HepG2 (cell line): ENCODE results near the gene RBM25. TPM values are rescaled to one million over a fixed set of nuclear protein-coding genes. Genes with fewer than 3 reads are reported as not detected.
A peak's percentile ranks its signal among the peaks of the same experiment; 100 is the strongest.

Experiments used
- JARID2 ChIP-seq: sonication (generic); formaldehyde crosslinking; IDR thresholded peaks from 2 replicates; pipeline ENCODE4 v1.8.1; 2023; ENCODE audit warnings: missing genetic modification reagents, inconsistent platforms; ENCODE audit not compliant: insufficient replicate concordance
- NR2F6 ChIP-seq, 2 experiments: IDR thresholded peaks; 2 replicates each; pipeline ENCODE4 v1.6.1; 2016; ENCODE audit warnings: antibody characterized with exemption in 1 of 2, mild to moderate bottlenecking in 1 of 2
- POGZ ChIP-seq: sonication (generic); formaldehyde crosslinking; IDR thresholded peaks from 2 replicates; pipeline ENCODE4 v1.4.0; 2020; ENCODE audit warnings: mild to moderate bottlenecking, missing genetic modification reagents
- SALL1 ChIP-seq: sonication (generic); formaldehyde crosslinking; IDR thresholded peaks from 2 replicates; pipeline ENCODE4 v1.8.0; 2022; ENCODE audit warnings: mild to moderate bottlenecking, missing genetic modification reagents
- SIX1 ChIP-seq: sonication (generic); formaldehyde crosslinking; IDR thresholded peaks from 2 replicates; pipeline ENCODE4 v1.4.0; 2020; ENCODE audit warnings: missing genetic modification reagents, borderline replicate concordance
- SP5 ChIP-seq: IDR thresholded peaks from 2 replicates; pipeline ENCODE4 v1.6.1; 2016; ENCODE audit warnings: low read depth, borderline replicate concordance
- ZFX ChIP-seq: sonication (generic); formaldehyde crosslinking; IDR thresholded peaks from 2 replicates; pipeline ENCODE4 v1.4.0; 2020; ENCODE audit warnings: mild to moderate bottlenecking, low read depth, missing genetic modification reagents, moderate library complexity
- ZNF232 ChIP-seq: sonication (generic); formaldehyde crosslinking; IDR thresholded peaks from 2 replicates; pipeline ENCODE4 v1.4.0; 2020; ENCODE audit warnings: missing genetic modification reagents, borderline replicate concordance
- polyA plus RNA-seq, 8 experiments: library from polyadenylated mRNA; depleted of rRNA in 3 of 8; stranded (reverse) in 7 of 8; unstranded in 1 of 8; fragments of >200 nt; fragmentation: Illumina TruSeq in 4 of 8; extraction: Trizol in 4 of 8; gene quantifications; 2 replicates each; pipeline versions ENCODE4 v1.2.1 to v1.2.3, GENCODE V29; 2011 to 2016; ENCODE audit warnings: low read depth in 4 of 8, missing spikeins in 1 of 8, mixed read lengths in 1 of 8; ENCODE audit not compliant: insufficient read depth in 1 of 8
- total RNA-seq, 5 experiments: library from RNA; depleted of rRNA; stranded (reverse); fragments of >200 nt; fragmentation: Illumina TruSeq; extraction: Trizol; gene quantifications; 2 replicates each; pipeline ENCODE4 v1.2.3, GENCODE V29; 2016; ENCODE audit warnings: low read depth in 1 of 5
- TF ChIP-seq, protein P1 (sequence below), 2 experiments: fragments of 450-650 bp in 1 of 2; sonication (generic) in 1 of 2; formaldehyde crosslinking in 1 of 2; IDR thresholded peaks; 2 replicates each; pipeline versions ENCODE4 v1.6.1 to v1.8.0; 2016 to 2022; ENCODE audit warnings: antibody characterized with exemption in 1 of 2, mild to moderate bottlenecking in 1 of 2, missing genetic modification reagents in 1 of 2
- TF ChIP-seq, protein P2 (sequence below): IDR thresholded peaks from 2 replicates; pipeline ENCODE4 v1.6.1; 2016; ENCODE audit warnings: missing compliant biosample characterization, missing genetic modification reagents, borderline replicate concordance
- TF ChIP-seq, protein P3 (sequence below), 2 experiments: sonication (generic) in 1 of 2; formaldehyde crosslinking in 1 of 2; IDR thresholded peaks; 2 replicates each; pipeline versions ENCODE4 v1.6.1 to v1.9.0; 2014 to 2022; ENCODE audit warnings: antibody characterized with exemption in 1 of 2, borderline replicate concordance in 1 of 2, inconsistent platforms in 1 of 2, low read depth in 1 of 2, missing genetic modification reagents in 1 of 2

The RBM25 gene
- total and polyA plus RNA-seq, 2 of the 13 experiments (the other 11 are each of a cell fraction or from before 2014, with no cell fraction given) = 34.1 to 65.9 TPM

DNA sequence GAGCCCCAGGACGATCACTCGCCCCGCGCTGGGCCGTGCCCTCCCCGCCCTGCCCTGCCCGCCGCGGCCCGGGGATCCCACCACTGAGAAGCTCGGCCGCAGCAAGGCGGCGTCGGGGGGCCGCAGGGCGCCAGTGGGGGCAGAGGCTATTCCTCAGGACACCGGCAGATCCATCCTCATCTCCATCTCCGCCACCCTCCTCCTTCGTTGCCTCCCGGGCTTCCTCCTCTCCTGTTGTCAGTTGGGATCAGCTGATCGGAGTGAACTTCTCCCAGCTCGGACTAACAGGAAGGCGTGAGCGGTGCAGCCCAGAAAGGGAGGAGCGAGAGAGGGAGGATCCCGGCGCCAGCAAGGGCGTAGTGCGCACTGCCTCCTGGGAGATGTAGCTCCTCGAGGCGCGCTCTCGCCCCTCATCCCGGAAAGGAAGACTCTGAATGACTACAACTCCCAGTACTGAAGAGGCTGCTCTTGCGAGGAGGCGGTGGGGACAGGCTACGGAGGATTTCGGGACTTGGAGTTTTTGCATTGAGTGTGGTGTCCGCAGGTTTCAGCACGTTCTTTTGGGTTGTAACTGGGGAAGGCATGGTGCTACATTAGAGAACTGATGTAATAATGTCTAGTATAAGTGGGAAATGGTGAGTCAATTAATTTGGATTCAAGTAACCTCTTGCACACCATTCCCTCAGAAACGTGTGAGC, 31.3 kb upstream of the RBM25 start, which contains the start of gene ZFYVE1 (continued):
- TF ChIP-seq, protein P1, sequence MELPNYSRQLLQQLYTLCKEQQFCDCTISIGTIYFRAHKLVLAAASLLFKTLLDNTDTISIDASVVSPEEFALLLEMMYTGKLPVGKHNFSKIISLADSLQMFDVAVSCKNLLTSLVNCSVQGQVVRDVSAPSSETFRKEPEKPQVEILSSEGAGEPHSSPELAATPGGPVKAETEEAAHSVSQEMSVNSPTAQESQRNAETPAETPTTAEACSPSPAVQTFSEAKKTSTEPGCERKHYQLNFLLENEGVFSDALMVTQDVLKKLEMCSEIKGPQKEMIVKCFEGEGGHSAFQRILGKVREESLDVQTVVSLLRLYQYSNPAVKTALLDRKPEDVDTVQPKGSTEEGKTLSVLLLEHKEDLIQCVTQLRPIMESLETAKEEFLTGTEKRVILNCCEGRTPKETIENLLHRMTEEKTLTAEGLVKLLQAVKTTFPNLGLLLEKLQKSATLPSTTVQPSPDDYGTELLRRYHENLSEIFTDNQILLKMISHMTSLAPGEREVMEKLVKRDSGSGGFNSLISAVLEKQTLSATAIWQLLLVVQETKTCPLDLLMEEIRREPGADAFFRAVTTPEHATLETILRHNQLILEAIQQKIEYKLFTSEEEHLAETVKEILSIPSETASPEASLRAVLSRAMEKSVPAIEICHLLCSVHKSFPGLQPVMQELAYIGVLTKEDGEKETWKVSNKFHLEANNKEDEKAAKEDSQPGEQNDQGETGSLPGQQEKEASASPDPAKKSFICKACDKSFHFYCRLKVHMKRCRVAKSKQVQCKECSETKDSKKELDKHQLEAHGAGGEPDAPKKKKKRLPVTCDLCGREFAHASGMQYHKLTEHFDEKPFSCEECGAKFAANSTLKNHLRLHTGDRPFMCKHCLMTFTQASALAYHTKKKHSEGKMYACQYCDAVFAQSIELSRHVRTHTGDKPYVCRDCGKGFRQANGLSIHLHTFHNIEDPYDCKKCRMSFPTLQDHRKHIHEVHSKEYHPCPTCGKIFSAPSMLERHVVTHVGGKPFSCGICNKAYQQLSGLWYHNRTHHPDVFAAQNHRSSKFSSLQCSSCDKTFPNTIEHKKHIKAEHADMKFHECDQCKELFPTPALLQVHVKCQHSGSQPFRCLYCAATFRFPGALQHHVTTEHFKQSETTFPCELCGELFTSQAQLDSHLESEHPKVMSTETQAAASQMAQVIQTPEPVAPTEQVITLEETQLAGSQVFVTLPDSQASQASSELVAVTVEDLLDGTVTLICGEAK (IDR thresholded peaks at IDR 0.05) = no peak
- TF ChIP-seq, protein P1 (CRISPR knock-in tag; IDR thresholded peaks at IDR 0.05) = peak; percentile 52; the same call in 1 of the 2 replicates
- peak; percentile 57; the same call in 1 of the 2 replicates for TF ChIP-seq SP5 (CRISPR knock-in tag)
- peak; percentile 33; the same call in 1 of the 2 replicates for TF ChIP-seq SIX1 (CRISPR knock-in tag)
- no peak for TF ChIP-seq ZNF232 (CRISPR knock-in tag)
- peak; percentile 81 for TF ChIP-seq ZFX
- TF ChIP-seq JARID2 (CRISPR knock-in tag) = no peak
- TF ChIP-seq, protein P2, sequence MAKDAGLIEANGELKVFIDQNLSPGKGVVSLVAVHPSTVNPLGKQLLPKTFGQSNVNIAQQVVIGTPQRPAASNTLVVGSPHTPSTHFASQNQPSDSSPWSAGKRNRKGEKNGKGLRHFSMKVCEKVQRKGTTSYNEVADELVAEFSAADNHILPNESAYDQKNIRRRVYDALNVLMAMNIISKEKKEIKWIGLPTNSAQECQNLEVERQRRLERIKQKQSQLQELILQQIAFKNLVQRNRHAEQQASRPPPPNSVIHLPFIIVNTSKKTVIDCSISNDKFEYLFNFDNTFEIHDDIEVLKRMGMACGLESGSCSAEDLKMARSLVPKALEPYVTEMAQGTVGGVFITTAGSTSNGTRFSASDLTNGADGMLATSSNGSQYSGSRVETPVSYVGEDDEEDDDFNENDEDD = peak; percentile 49; the same call in 1 of the 2 replicates
- TF ChIP-seq POGZ (CRISPR knock-in tag) = peak; percentile 64; the same call in 1 of the 2 replicates
- TF ChIP-seq, protein P3, sequence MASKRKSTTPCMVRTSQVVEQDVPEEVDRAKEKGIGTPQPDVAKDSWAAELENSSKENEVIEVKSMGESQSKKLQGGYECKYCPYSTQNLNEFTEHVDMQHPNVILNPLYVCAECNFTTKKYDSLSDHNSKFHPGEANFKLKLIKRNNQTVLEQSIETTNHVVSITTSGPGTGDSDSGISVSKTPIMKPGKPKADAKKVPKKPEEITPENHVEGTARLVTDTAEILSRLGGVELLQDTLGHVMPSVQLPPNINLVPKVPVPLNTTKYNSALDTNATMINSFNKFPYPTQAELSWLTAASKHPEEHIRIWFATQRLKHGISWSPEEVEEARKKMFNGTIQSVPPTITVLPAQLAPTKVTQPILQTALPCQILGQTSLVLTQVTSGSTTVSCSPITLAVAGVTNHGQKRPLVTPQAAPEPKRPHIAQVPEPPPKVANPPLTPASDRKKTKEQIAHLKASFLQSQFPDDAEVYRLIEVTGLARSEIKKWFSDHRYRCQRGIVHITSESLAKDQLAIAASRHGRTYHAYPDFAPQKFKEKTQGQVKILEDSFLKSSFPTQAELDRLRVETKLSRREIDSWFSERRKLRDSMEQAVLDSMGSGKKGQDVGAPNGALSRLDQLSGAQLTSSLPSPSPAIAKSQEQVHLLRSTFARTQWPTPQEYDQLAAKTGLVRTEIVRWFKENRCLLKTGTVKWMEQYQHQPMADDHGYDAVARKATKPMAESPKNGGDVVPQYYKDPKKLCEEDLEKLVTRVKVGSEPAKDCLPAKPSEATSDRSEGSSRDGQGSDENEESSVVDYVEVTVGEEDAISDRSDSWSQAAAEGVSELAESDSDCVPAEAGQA (IDR thresholded peaks at IDR 0.05; ENCODE audit: low read depth) = no peak
- TF ChIP-seq, protein P3 (CRISPR knock-in tag; IDR thresholded peaks at IDR 0.05; ENCODE audit: borderline replicate concordance) = no peak
- no peak for TF ChIP-seq NR2F6 (IDR thresholded peaks at IDR 0.05)
- TF ChIP-seq NR2F6 (CRISPR knock-in tag; IDR thresholded peaks at IDR 0.05) = 0 out of 2 replicates have a peak, but pooled peaks have one; percentile 16
- peak; percentile 62 for TF ChIP-seq SALL1 (CRISPR knock-in tag)
